HL-60 (cell line): ENCODE data around the gene OR6K6.
A peak's percentile ranks its signal among the peaks of the same experiment; 100 is the strongest.

ENCODE experiments used
- DNase-seq, 2 experiments: peaks; one replicate each; pipeline ENCODE4 v3.0.0-alpha.2; 2010 to 2020; ENCODE audit warnings: low read depth in 1 of 2, low spot score in 1 of 2
- H3K27ac ChIP-seq: fragments of 250-450 bp; sonication (Bioruptor Pico); replicated peaks from 2 replicates; pipeline ENCODE4 v1.5.1; 2020; ENCODE audit warnings: mild to moderate bottlenecking, moderate library complexity
- H3K27me3 ChIP-seq: fragments of 250-450 bp; sonication (Bioruptor Pico); 2 replicates; pipeline ENCODE4 v1.5.1; 2021; ENCODE audit warnings: mild to moderate bottlenecking, moderate library complexity; ENCODE audit not compliant: insufficient read depth, poor library complexity, severe bottlenecking
- H3K4me3 ChIP-seq: replicated peaks from 2 replicates; pipeline ENCODE4 v1.5.1; 2011; ENCODE audit warnings: mild to moderate bottlenecking, control low read depth, low read length; ENCODE audit not compliant: insufficient read depth
- CTCF ChIP-seq: IDR thresholded peaks from one replicate; pipeline ENCODE4 v1.5.1; 2011; ENCODE audit warnings: low read length, control low read depth, inconsistent platforms; ENCODE audit not compliant: insufficient read depth
- GABPA ChIP-seq: IDR thresholded peaks from 2 replicates; pipeline ENCODE4 v1.6.1; 2012; ENCODE audit warnings: low read depth
- POLR2AphosphoS5 ChIP-seq: IDR thresholded peaks from 2 replicates; pipeline ENCODE4 v1.6.1; 2012; ENCODE audit warnings: low read depth
- REST ChIP-seq: IDR thresholded peaks from 2 replicates; pipeline ENCODE4 v1.6.1; 2012; ENCODE audit warnings: low read depth; ENCODE audit not compliant: insufficient replicate concordance
- SPI1 ChIP-seq: IDR thresholded peaks from 2 replicates; pipeline ENCODE4 v1.6.1; 2012; ENCODE audit warnings: low read depth, mild to moderate bottlenecking, borderline replicate concordance

OR6K6 gene

GRCh38 chr1:158781104-158781503 is 26.6 kb downstream of the OR6K6 start, which contains the start of gene OR6N2:
Gene OR6N2 (minus strand): TSS chr1:158781204. CDS start chr1:158777635, 3,569 bp downstream.
- TF ChIP-seq SPI1 (no peak), POLR2AphosphoS5 (no peak), CTCF (no peak), GABPA (no peak), REST (no peak)
- DNase-seq = no peak
- H3K27ac ChIP-seq = no peak within 1 kb of the TSS
- no peak within 1 kb of the TSS for H3K4me3 ChIP-seq
- no peaks in the 10 kb centered on the region for H3K27me3 ChIP-seq

GRCh38 chr1:158793604-158794003 is 39.1 kb downstream of the OR6K6 start:
- DNase-seq = peak in 1 of 2 experiments; percentile 55
- no peak overlapping the region for H3K27ac ChIP-seq
- TF ChIP-seq CTCF = peak; percentile 10
- TF ChIP-seq POLR2AphosphoS5 = no peak
- H3K4me3 ChIP-seq = no peak overlapping the region
- no peaks in the 10 kb centered on the region for H3K27me3 ChIP-seq

- TF ChIP-seq GABPA (no peak), POLR2AphosphoS5 (no peak), CTCF (no peak), SPI1 (no peak), REST (no peak)
Measured at GRCh38 chr1:158794247-158794646, 39.7 kb downstream of the OR6K6 start.

GRCh38 chr1:158798531-158798930 is 44.0 kb downstream of the OR6K6 start:
- Histone ChIP-seq H3K27ac (no peak overlapping the region), H3K27me3 (no peaks in the 10 kb centered on the region), H3K4me3 (no peak overlapping the region)
- no peak for DNase-seq
- TF ChIP-seq GABPA (no peak), SPI1 (no peak), POLR2AphosphoS5 (no peak), REST (no peak), CTCF (no peak)

More at GRCh38 chr1:158794247-158794646, 39.7 kb downstream of the OR6K6 start:
- no peak overlapping the region for H3K4me3 ChIP-seq
- no peaks in the 10 kb centered on the region for H3K27me3 ChIP-seq
- no peak overlapping the region for H3K27ac ChIP-seq
- no peak for DNase-seq
